Keratinocyte (primary cell): ENCODE results near the gene LY6G6F. TPM values are rescaled to one million over a fixed set of nuclear protein-coding genes. Genes with fewer than 3 reads are reported as not detected.
A peak's percentile ranks its signal among the peaks of the same experiment; 100 is the strongest.

Experiments used
- DNase-seq: peaks from one replicate; pipeline ENCODE4 v3.0.0-alpha.2; 2011; ENCODE audit warnings: low read depth, missing footprints, low spot score
- FAIRE-seq: peaks from 2 replicates; lab custom pipeline; 2011; peaks lifted over from hg19 to GRCh38; lab: Jason Lieb, UNC
- H2AFZ ChIP-seq: 2 replicates; pipeline ENCODE4 v1.6.0; 2012; ENCODE audit warnings: low read length, control low read depth, inconsistent platforms; ENCODE audit not compliant: control insufficient read depth
- H3K27ac ChIP-seq: 2 replicates; pipeline ENCODE4 v1.5.1; 2011; ENCODE audit warnings: low read length; ENCODE audit not compliant: control insufficient read depth, insufficient read depth
- H3K27me3 ChIP-seq: 3 replicates; pipeline ENCODE4 v1.6.0; 2011; ENCODE audit warnings: low read length; ENCODE audit not compliant: control insufficient read depth, insufficient read depth; ENCODE audit errors: extremely low read depth
- H3K36me3 ChIP-seq, 2 experiments: 2 replicates in 1 of 2; 3 replicates in 1 of 2; pipeline ENCODE4 v1.5.1; 2011; ENCODE audit warnings: low read length in 2 of 2, mild to moderate bottlenecking in 1 of 2; ENCODE audit not compliant: control insufficient read depth in 2 of 2, insufficient read depth in 2 of 2; ENCODE audit errors: extremely low read depth in 1 of 2
- H3K4me1 ChIP-seq: 3 replicates; pipeline ENCODE4 v1.5.1; 2011; ENCODE audit warnings: low read length; ENCODE audit not compliant: control insufficient read depth, insufficient read depth; ENCODE audit errors: extremely low read depth
- H3K4me2 ChIP-seq: 3 replicates; pipeline ENCODE4 v1.6.0; 2011; ENCODE audit warnings: low read depth, low read length; ENCODE audit not compliant: control insufficient read depth, insufficient read depth; ENCODE audit errors: extremely low read depth
- H3K4me3 ChIP-seq, 3 experiments: fragments of 200-600 bp in 1 of 3; sonication (generic) in 1 of 3; 2 replicates in 2 of 3; 3 replicates in 1 of 3; pipeline ENCODE4 v1.5.1; 2011 to 2016; ENCODE audit warnings: low read length in 3 of 3, mild to moderate bottlenecking in 3 of 3, control low read depth in 2 of 3, inconsistent platforms in 1 of 3, low read depth in 1 of 3, mixed read lengths in 1 of 3, mixed run types in 1 of 3, moderate library complexity in 1 of 3; ENCODE audit not compliant: control insufficient read depth in 2 of 3, insufficient read depth in 2 of 3; ENCODE audit errors: extremely low read depth in 1 of 3
- H3K79me2 ChIP-seq: 2 replicates; pipeline ENCODE4 v1.6.0; 2012; ENCODE audit warnings: low read length; ENCODE audit not compliant: control insufficient read depth, insufficient read depth
- H3K9ac ChIP-seq: 3 replicates; pipeline ENCODE4 v1.6.0; 2011; ENCODE audit warnings: low read length; ENCODE audit not compliant: control insufficient read depth, insufficient read depth; ENCODE audit errors: extremely low read depth
- H3K9me1 ChIP-seq: 3 replicates; pipeline ENCODE4 v1.6.0; 2011; ENCODE audit warnings: low read length; ENCODE audit not compliant: control insufficient read depth, insufficient read depth; ENCODE audit errors: extremely low read depth
- H3K9me3 ChIP-seq: 2 replicates; pipeline ENCODE4 v1.5.1; 2012; ENCODE audit warnings: low read depth, low read length; ENCODE audit not compliant: control insufficient read depth
- H4K20me1 ChIP-seq: 3 replicates; pipeline ENCODE4 v1.6.0; 2011; ENCODE audit warnings: low read length; ENCODE audit not compliant: control insufficient read depth, insufficient read depth; ENCODE audit errors: extremely low read depth
- CTCF ChIP-seq, 3 experiments: IDR thresholded peaks in 1 of 3; conservative IDR thresholded peaks in 1 of 3; optimal IDR thresholded peaks in 1 of 3; 2 replicates in 2 of 3; 3 replicates in 1 of 3; pipeline versions ENCODE3 to v1.5.1; 2011; ENCODE audit warnings: low read length in 3 of 3, mild to moderate bottlenecking in 3 of 3, moderate library complexity in 2 of 3, control low read depth in 1 of 3, inconsistent platforms in 1 of 3; ENCODE audit not compliant: insufficient read depth in 2 of 3; ENCODE audit errors: extremely low read depth in 1 of 3
- EZH2 ChIP-seq: IDR thresholded peaks from one replicate; pipeline ENCODE4 v1.6.1; 2012; ENCODE audit warnings: inconsistent platforms, mild to moderate bottlenecking, low read length, moderate library complexity
- dilution Hi-C: fragments of 300-500 bp; cut with MboI; formaldehyde crosslinking; loops from one replicate; pipeline ENCODE4 v1.7.0; 2020; ENCODE audit warnings: low sequenced_read_pairs; ENCODE audit not compliant: extremely low pct_ligation_motif_present
- polyA plus RNA-seq, 5 experiments: library from polyadenylated mRNA; depleted of rRNA in 3 of 5; stranded (reverse) in 3 of 5; stranded (forward) in 1 of 5; unstranded in 1 of 5; fragments of >200 nt; gene quantifications; 1 replicate in 1 of 5; 2 replicates in 3 of 5; 3 replicates in 1 of 5; pipeline versions ENCODE4 v1.2.1 to v1.2.3, GENCODE V29; 2011 to 2012; ENCODE audit warnings: missing spikeins in 2 of 5, low read depth in 1 of 5, low replicate concordance in 1 of 5

Gene LY6G6F
- polyA plus RNA-seq, 1 donor (not counting 4 experiments of a cell fraction or from before 2014, with no cell fraction given), result not detected

GRCh38 chr6:31736768-31737314 is 30.2 kb downstream of the LY6G6F start:
- Histone ChIP-seq H3K9me1 (peaks cover 2% of the 10 kb centered on the region), H4K20me1 (peaks cover 14% of the 10 kb centered on the region), H3K27ac (peak overlapping the region; percentile 96), H3K4me2 (peak overlapping the region; percentile 84), H3K79me2 (peaks cover 39% of the 10 kb centered on the region), H3K9me3 (no peaks in the 10 kb centered on the region), H2AFZ (peak overlapping the region; percentile 64), H3K9ac (peak overlapping the region; percentile 90), H3K4me3 (peak overlapping the region; percentile 62 to 88 (median 66)), H3K36me3 (peaks cover 17 to 29% of the 10 kb centered on the region in 2 experiments), H3K27me3 (no peaks in the 10 kb centered on the region), H3K4me1 (peaks cover 42% of the 10 kb centered on the region)
- FAIRE-seq (no peak), DNase-seq (no peak)
- TF ChIP-seq EZH2 (no peak), CTCF (optimal IDR thresholded peaks at IDR 0.05 in 1 of 3, IDR thresholded peaks at IDR 0.05 in 1 of 3, conservative IDR thresholded peaks at IDR 0.05 in 1 of 3; ENCODE audit: extremely low read depth in 1 of 3, insufficient read depth in 2 of 3, low read length in 3 of 3) (no peak)
- dilution Hi-C loops, result no loop called here

DNA sequence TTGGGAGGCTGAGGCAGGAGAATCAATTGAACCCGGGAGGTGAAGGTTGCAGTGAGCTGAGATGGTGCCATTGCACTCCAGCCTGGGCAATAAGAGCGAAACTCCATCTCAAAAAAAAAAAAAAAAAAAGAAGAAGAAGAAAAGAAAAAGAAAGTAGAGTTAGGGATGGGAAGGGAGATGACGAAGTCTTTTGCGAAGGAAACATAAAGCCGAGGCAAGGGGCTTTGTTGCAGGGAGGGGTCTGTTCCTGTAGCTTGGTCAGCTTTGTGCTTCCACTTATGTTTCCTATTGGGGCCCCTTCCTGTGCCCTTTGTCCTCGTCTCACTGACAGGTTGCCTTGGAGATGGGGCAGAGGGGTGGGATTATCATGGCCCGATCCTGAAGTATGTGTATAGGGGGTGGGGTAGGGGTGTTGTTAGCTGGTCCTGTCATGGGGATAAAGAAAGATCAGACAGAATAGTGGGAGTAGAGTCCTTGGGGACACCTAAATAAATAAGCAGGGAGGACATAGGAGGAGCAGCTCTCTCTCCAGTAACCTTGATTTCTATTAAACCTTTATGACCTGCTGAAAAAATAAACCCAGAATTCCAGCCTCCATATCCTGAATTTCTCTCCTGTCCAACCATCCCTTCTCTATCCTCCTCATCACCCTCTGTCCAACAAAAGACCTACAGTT is 30.8 kb downstream of the LY6G6F start:
- Histone ChIP-seq H3K4me2 (peak overlapping the region; percentile 77), H3K9me3 (no peaks in the 10 kb centered on the region), H4K20me1 (peaks cover 11% of the 10 kb centered on the region), H3K27ac (peak overlapping the region; percentile 80), H2AFZ (no peak overlapping the region), H3K27me3 (no peaks in the 10 kb centered on the region), H3K36me3 (peaks cover 14 to 28% of the 10 kb centered on the region in 2 experiments), H3K4me1 (peaks cover 42% of the 10 kb centered on the region), H3K9me1 (peaks cover 2% of the 10 kb centered on the region), H3K9ac (peak overlapping the region; percentile 64), H3K4me3 (no peak overlapping the region), H3K79me2 (peaks cover 39% of the 10 kb centered on the region)
- FAIRE-seq (no peak), DNase-seq (no peak)
- dilution Hi-C loops, result no loop called here
- TF ChIP-seq CTCF (optimal IDR thresholded peaks at IDR 0.05 in 1 of 3, IDR thresholded peaks at IDR 0.05 in 1 of 3, conservative IDR thresholded peaks at IDR 0.05 in 1 of 3; ENCODE audit: extremely low read depth in 1 of 3, insufficient read depth in 2 of 3, low read length in 3 of 3) (no peak), EZH2 (no peak)
